Activated B cell treated with CpG ODN at 0.5 μM for 24 hours (primary cell): ENCODE results near the gene USB1. TPM values are rescaled to one million over a fixed set of nuclear protein-coding genes. Genes with fewer than 3 reads are reported as not detected.

Experiments
- ATAC-seq: fragments of 200-7000 bp; cut with Tn5 transposase; one replicate; pipeline ENCODE4 v1.10.0; 2021; ENCODE audit warnings: low read depth, mild to moderate bottlenecking, moderate library complexity
- CTCF ChIA-PET: fragments of 350-600 bp; sonication (Branson Sonifier 250); formaldehyde crosslinking; loops from one replicate; lab custom pipeline; 2021; ENCODE audit warnings: antibody characterized with exemption; lab: Charles Lee
- POLR2A ChIA-PET: fragments of 350-600 bp; sonication (Branson Sonifier 250); formaldehyde crosslinking; loops from one replicate; lab custom pipeline; 2021; ENCODE audit warnings: antibody characterized with exemption; lab: Charles Lee
- DNase-seq: peaks from one replicate; pipeline ENCODE4 v3.0.0; 2022
- H3K27ac Mint-ChIP-seq: one replicate; pipeline ENCODE4 v1.8.0; 2020; ENCODE audit warnings: mixed read lengths
- H3K27me3 Mint-ChIP-seq: one replicate; pipeline ENCODE4 v1.8.0; 2021; ENCODE audit warnings: mixed read lengths
- H3K36me3 Mint-ChIP-seq: one replicate; pipeline ENCODE4 v1.8.0; 2021; ENCODE audit warnings: low read depth, mixed read lengths
- H3K4me1 Mint-ChIP-seq: one replicate; pipeline ENCODE4 v1.8.0; 2021; ENCODE audit warnings: mixed read lengths
- H3K4me3 Mint-ChIP-seq: one replicate; pipeline ENCODE4 v1.8.0; 2020; ENCODE audit warnings: mild to moderate bottlenecking, mixed read lengths
- H3K9me3 Mint-ChIP-seq: one replicate; pipeline ENCODE4 v1.8.0; 2020; ENCODE audit warnings: mixed read lengths
- CTCF ChIP-seq: fragments of 200-600 bp; IDR thresholded peaks from one replicate; pipeline ENCODE4 v1.8.0; 2022; ENCODE audit warnings: antibody characterized with exemption, mild to moderate bottlenecking
- intact Hi-C: fragments of 100-400 bp; cut with micrococcal nuclease; formaldehyde crosslinking; loops from one replicate; pipeline ENCODE4 v1.15.1; 2024
- total RNA-seq: library from RNA; stranded (reverse); gene quantifications from 2 replicates; pipeline ENCODE4 v1.2.3, GENCODE V29; 2022

Gene USB1
- total RNA-seq, 1 donor from 2014 or later: 40.7 TPM

DNA sequence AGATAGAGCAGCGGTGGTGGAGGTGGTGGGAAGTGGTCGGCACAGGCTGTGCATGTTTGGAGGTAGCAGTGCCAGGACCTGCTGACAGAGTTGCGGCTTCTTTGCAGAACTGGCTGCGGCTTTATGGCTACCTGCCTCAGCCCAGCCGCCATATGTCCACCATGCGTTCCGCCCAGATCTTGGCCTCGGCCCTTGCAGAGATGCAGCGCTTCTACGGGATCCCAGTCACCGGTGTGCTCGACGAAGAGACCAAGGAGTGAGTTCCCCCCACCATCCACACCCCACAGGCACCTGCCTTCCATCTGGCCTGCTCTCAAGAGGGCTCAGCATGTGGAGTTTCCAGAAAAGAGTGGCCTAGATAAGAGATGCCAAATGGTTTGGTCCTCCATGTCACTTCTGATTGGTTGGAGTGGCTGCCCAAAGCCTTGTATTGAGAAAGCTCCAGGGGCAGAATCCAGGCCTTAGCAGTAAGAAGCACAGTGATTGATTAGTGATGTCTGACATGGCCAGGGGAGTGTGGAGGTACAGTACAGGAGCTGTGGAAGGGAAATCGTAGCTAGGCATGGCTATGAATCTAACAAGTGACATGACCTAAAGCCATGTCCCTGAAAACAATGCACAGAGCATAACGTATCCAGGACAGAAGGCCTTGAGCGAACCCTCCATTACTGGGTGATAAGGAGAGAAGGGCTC, 36.3 kb downstream of the USB1 start:
- ChIA-PET CTCF (no interaction called here), POLR2A (no interaction called here)
- H3K4me3 Mint-ChIP-seq: no peak overlapping the region
- intact Hi-C loops: no loop called here
- no peaks in the 10 kb centered on the region for H3K4me1 Mint-ChIP-seq
- H3K36me3 Mint-ChIP-seq: no peaks in the 10 kb centered on the region
- H3K27me3 Mint-ChIP-seq: no peaks in the 10 kb centered on the region
- no peak for TF ChIP-seq CTCF
- no peak overlapping the region for H3K27ac Mint-ChIP-seq
- DNase-seq (no peak), ATAC-seq (no peak)
- H3K9me3 Mint-ChIP-seq: no peaks in the 10 kb centered on the region

DNA sequence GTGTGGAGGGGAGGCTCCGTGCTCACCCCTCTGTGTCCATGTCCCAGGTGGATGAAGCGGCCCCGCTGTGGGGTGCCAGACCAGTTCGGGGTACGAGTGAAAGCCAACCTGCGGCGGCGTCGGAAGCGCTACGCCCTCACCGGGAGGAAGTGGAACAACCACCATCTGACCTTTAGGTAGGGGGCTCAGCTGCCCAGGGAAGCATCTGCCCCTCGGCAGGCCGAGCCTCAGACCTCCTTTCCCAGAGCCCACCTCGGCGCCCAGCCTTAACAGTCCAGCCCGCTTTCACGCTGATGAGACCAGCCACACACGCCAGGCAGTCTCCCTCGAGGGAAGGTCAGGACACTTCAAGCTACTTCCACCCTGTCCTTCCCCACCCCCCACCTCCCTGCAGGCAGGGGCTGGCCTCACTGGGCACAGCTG, 37.0 kb downstream of the USB1 start:
- Mint-ChIP-seq H3K4me1 (no peaks in the 10 kb centered on the region), H3K4me3 (no peak overlapping the region), H3K36me3 (no peaks in the 10 kb centered on the region), H3K9me3 (no peaks in the 10 kb centered on the region), H3K27me3 (no peaks in the 10 kb centered on the region), H3K27ac (no peak overlapping the region)
- ATAC-seq (no peak), DNase-seq (no peak)
- CTCF ChIA-PET: interaction anchor here (1.1 kb wide), 1 partner anchor 33 kb away, joined by 3 read pairs; no protein-coding TSS in a partner anchor
- TF ChIP-seq CTCF: no peak
- POLR2A ChIA-PET: no interaction called here
- intact Hi-C loops: no loop called here

- intact Hi-C loops: no loop called here
Measured at GRCh38 chr16:58039829-58040495, 38.8 kb downstream of the USB1 start.

DNA sequence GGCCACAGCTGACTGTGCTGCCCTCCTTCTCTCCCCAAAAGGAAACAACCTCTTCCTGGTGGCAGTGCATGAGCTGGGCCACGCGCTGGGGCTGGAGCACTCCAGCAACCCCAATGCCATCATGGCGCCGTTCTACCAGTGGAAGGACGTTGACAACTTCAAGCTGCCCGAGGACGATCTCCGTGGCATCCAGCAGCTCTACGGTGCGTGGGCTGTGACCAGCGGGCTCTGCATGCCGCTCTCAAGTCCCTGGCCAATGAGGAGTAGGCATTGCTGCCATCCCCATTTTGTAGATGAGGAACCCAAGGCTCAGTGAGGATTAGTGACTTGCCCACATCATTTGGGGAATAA, 39.3 kb downstream of the USB1 start:
- CTCF ChIA-PET: interaction anchor here (1.4 kb wide), 1 partner anchor 81 kb away, joined by 4 read pairs; no protein-coding TSS in a partner anchor
- Mint-ChIP-seq H3K4me1 (no peaks in the 10 kb centered on the region), H3K27ac (no peak overlapping the region), H3K4me3 (no peak overlapping the region), H3K36me3 (no peaks in the 10 kb centered on the region), H3K9me3 (no peaks in the 10 kb centered on the region), H3K27me3 (no peaks in the 10 kb centered on the region)
- POLR2A ChIA-PET: no interaction called here
- TF ChIP-seq CTCF: no peak
- ATAC-seq (no peak), DNase-seq (no peak)
- intact Hi-C loops: no loop called here

More at GRCh38 chr16:58039829-58040495, 38.8 kb downstream of the USB1 start:
- DNase-seq (no peak), ATAC-seq (no peak)
- ChIA-PET CTCF (interaction anchor here (1.4 kb wide), 1 partner anchor 82 kb away, joined by 4 read pairs; no protein-coding TSS in a partner anchor), POLR2A (no interaction called here)
- no peaks in the 10 kb centered on the region for H3K4me1 Mint-ChIP-seq
- no peak for TF ChIP-seq CTCF
- H3K4me3 Mint-ChIP-seq: no peak overlapping the region
- H3K27me3 Mint-ChIP-seq: no peaks in the 10 kb centered on the region
- H3K27ac Mint-ChIP-seq: no peak overlapping the region
- no peaks in the 10 kb centered on the region for H3K9me3 Mint-ChIP-seq
- H3K36me3 Mint-ChIP-seq: no peaks in the 10 kb centered on the region

GRCh38 chr16:58040945-58041627, 39.9 kb downstream of the USB1 start:
- ChIA-PET POLR2A (no interaction called here), CTCF (no interaction called here)
- ATAC-seq: no peak
- TF ChIP-seq CTCF: no peak
- no peak overlapping the region for H3K4me3 Mint-ChIP-seq
- no peak overlapping the region for H3K27ac Mint-ChIP-seq
- H3K27me3 Mint-ChIP-seq: no peaks in the 10 kb centered on the region
- intact Hi-C loops: no loop called here
- H3K4me1 Mint-ChIP-seq: no peaks in the 10 kb centered on the region
- no peak for DNase-seq
- H3K9me3 Mint-ChIP-seq: no peaks in the 10 kb centered on the region
- H3K36me3 Mint-ChIP-seq: no peaks in the 10 kb centered on the region
